GM13976 (cell line): ENCODE results near the gene OR10A7.

Experiments used
- DNase-seq: peaks from one replicate; pipeline ENCODE4 v3.0.0; 2012; ENCODE audit warnings: low spot score
- CTCF ChIP-seq: IDR thresholded peaks from 2 replicates; pipeline ENCODE4 v1.5.1; 2012; ENCODE audit warnings: borderline replicate concordance, mild to moderate bottlenecking; ENCODE audit not compliant: insufficient read depth; ENCODE audit errors: extremely low read depth, missing control alignments, control extremely low read depth
- in situ Hi-C: fragments of 300-500 bp; cut with MboI; formaldehyde crosslinking; loops from one replicate; pipeline ENCODE4 v1.12.0; 2022; ENCODE audit warnings: low sequenced_read_pairs, mixed read lengths, inconsistent platforms; ENCODE audit not compliant: unreplicated experiment

Gene OR10A7

DNA sequence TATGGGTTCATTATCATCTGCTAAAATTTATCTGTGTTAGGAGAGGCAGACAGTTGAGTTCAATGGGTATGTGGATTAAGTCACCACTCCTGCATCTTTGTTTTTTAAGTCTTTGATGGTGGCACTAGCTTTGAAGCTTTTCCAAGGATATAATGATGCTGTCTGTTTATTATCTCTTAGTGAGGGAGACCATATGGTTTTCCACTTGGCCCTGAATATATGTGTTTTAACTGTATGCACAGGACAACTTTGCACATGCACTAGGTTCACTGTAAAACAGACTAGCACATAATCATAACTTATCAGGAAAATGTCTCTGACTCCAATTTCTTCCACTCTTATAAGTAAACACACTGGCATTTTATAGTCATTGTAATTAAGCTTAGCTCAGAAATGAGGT lies 32.5 kb downstream of the OR10A7 start:
- in situ Hi-C loops = no loop called here
- TF ChIP-seq CTCF = no peak

DNA sequence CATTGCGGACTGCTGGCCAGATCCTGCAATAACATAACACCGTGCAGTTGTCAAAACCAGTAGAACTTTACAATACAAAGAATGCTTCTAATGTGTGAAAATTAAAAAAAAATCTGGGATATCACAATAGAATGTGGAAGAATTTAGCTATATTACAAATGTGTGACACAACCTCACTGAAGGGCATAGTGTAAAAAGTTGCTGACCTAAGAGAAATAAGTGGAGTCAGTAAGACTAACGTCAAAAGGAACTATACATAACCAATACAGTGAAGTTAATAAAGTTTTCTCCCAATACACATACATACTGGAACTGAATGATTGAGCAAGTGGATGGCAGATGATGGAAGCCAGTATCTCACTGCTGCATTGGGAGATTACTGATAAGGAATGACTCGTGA lies 36.0 kb downstream of the OR10A7 start:
- DNase-seq = no peak
- in situ Hi-C loops = no loop called here
- no peak for TF ChIP-seq CTCF

More for the DNA sequence above, 32.5 kb downstream of the OR10A7 start:
- DNase-seq = no peak

GRCh38 chr12:55258303-55258702 lies 37.5 kb downstream of the OR10A7 start:
- DNase-seq = no peak
- TF ChIP-seq CTCF = no peak
- in situ Hi-C loops = no loop called here
